ENCODE measurements around the gene ZC3H14.

The ZC3H14 gene

DNA sequence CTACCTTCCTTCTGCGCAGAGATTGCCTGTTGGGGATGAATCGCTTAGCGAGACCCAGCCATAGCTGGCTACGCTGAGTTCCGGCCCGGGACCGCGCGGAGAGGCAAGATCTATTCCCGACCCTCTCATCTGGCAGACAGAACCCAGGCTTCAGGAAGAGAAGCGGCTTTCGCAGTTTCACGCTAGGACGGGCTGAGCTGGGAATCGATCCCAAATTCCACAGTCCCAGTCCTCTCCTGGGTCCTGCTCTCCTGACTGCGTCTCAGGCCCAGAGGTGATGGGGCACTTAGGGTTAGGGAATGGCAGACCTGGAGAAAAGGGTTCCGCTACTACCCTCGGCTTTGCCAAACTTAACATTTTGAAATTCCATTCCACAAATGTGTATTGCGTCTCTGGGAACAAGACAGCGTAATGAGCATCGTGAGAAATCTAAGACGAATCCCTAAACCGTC is 10.8 kb upstream of the ZC3H14 start:
- no peak for DNase-seq

- DNase-seq = no peak
These were observed 10.0 kb upstream of the ZC3H14 start for GRCh38 chr14:88552876-88553275.

DNA sequence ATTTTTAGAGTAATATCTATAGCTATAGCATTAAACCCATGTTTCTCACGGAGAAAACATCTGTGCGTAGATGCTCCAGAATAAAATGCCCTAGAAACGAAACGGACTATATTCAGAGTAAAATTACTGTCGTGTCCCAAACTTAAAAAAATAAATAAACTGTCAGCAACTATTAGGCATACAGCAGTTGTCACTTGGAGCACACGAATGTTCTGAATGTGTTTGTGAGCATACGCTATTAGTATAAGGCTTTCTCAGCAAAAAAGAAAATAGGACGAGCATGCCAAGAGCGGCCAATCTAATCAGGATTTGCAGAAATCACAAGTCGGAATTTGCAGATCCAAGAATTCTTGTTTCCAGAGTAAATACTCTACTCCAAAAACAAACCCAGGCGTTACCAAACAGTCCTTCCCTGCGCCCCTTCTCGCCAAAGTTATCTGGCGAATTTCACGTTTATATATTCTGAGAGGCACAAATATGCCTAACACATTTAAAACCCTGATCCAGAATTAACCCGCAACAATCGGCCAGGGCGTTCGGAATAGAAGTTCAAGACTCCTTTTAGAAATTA is 8.9 kb upstream of the ZC3H14 start:
- DNase-seq = no peak

DNA sequence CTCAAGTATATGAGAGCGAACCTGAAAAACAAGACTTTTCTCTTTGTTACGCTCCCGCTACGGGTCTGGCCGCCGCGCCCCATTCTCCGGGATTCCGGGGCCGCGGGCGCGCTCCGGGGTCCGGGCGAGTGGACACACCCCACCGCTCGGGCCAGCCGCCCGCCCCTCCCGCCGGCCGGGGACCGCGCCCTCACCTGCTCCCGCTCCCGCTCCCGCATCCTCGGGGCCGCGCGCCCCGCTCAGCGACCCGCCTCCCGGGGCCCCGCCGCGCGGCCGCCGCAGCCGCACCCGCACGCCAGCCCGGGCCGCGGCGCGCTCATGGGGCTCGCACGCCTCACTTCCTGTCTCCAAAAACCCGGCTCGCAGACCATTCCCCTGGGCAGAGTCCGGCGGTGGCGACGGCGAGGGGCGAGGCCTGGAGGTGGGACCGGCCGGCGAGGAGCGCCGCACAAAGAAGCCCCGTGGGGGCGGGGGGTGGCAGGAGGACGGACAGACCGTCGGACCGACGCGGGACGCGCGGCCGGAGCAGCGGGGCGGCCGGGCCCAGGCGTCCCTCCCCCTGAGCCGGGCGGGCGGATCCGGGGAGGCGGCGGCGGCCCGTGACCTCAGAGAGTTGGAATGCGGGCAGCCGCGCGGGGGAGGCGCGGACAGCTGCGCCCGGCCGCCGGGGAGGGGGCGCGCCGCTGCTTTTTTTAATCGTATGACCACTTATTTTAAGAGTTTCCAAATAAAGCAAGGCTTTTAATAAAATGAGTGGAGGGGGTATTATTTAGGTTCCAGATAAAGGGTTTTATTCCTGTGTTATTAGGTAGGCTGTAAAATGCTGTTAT is 8.2 kb upstream of the ZC3H14 start, which contains the start of gene PTPN21:
TSS of gene PTPN21 (minus strand) at position 551 of the 830 bp plus-strand sequence. CDS start 4,590 bp downstream, outside the sequence.
- peak in 1 of 5 donors; percentile 9 for DNase-seq

GRCh38 chr14:88556581-88556980 is 6.3 kb upstream of the ZC3H14 start:
- no peak for DNase-seq

DNA sequence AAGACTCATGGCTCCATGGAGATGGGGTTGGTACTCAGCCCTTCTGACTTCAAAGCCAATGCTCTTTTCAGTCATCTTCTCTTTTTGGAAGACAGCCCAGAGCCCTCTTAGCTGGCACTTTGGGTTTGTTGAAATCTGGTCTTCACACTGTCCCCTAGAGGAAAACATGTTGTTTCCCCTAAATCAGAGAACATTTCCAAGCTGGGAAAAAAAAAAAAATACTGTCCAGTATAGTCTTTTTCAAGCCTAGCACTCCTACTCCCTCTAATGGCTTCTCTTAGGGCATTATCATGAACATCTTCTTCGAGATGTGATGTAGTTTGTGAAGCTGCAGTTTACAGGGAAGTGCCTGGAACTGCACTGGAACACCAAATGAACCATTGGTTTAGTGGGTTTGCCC is 3.0 kb upstream of the ZC3H14 start:
- DNase-seq = no peak

- no peak for DNase-seq
These were observed 356 bp upstream of the ZC3H14 start for GRCh38 chr14:88562532-88562830.

- no peak for DNase-seq
These were observed 1.0 kb downstream of the ZC3H14 start for GRCh38 chr14:88563845-88564244.

GRCh38 chr14:88565427-88565826 is 2.6 kb downstream of the ZC3H14 start:
- no peak for DNase-seq

- no peak for DNase-seq
These were observed 5.4 kb downstream of the ZC3H14 start for GRCh38 chr14:88568196-88568595.

DNA sequence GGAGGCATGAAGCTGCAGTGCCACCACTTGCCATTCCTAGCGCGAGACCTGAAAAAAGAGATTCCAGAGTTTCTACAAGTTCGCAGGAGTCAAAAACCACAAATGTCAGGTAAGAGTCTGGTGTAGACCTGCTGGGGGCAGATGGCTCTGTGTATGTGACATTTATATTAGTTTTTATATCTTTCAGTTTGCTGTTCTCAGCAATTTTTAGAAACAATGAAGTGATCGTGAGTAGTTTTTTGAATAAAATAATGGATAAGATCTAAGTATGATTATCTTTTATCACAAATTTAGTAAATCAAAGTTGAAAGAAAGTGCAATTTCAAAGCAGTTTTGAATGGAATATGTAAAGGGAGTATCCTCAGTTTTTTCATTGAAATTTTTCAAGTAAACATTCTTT is 9.3 kb downstream of the ZC3H14 start:
- no peak for DNase-seq

DNA sequence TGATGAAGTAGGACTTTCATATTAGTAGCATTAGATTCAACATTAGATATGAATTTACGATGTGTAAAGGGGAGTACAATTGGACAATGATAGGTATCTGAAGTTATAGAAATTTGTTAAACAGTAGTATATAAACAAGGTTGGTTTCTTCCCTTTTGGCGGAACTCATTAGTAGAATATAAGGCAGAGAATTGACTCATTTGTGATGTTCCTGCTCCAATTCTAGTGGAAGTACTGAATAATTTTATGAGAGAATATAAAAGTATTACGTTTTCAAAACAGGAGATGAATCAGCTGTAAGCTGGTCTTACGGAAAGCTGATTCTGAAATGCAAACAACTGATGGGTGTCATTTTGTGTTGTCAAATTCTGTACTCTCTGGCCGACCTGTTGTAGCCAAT is 13.4 kb downstream of the ZC3H14 start:
- DNase-seq = no peak

DNA sequence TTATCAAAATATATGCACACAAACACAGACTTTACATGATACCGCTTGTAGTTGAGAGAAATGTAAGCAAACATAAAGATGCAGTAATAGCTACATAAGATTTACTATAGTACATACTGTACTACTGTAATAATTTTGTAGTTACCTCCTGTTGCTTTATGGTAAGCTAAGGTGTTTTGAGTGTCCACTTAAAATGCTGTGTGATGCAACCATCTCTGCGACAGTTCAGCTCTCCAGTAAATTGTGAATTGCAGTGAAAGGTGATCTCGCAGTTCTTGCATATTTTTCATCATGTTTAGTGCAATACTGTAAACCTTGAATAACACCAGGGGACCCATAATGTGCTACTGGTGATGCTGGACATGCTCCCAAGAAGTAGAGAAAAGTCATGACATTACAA is 21.6 kb downstream of the ZC3H14 start:
- no peak for DNase-seq

GRCh38 chr14:88588081-88588480 is 25.2 kb downstream of the ZC3H14 start:
- DNase-seq = no peak

- DNase-seq = no peak
These were observed 27.3 kb downstream of the ZC3H14 start for GRCh38 chr14:88590173-88590572.

DNA sequence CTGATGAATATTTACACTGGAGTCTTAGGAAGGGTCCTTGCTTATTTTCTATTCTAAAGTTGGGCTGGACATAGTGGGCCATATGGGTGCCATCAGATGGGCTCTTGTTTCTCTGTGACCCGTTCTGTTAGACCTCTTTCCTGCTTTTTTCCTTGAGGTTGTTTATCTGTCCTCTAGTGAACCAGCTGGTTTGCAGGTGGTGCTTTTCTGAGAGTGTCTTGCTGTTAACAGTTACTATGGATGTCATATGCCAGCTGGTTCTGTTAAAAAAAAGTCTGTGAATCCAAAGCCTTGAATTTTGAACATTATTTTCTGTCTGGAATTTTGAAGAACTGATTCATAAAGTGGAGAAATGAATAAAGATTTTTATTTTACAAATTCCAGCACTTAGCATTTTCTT is 29.2 kb downstream of the ZC3H14 start:
- no peak for DNase-seq

GRCh38 chr14:88597038-88597437 is 34.2 kb downstream of the ZC3H14 start:
- DNase-seq = no peak

DNA sequence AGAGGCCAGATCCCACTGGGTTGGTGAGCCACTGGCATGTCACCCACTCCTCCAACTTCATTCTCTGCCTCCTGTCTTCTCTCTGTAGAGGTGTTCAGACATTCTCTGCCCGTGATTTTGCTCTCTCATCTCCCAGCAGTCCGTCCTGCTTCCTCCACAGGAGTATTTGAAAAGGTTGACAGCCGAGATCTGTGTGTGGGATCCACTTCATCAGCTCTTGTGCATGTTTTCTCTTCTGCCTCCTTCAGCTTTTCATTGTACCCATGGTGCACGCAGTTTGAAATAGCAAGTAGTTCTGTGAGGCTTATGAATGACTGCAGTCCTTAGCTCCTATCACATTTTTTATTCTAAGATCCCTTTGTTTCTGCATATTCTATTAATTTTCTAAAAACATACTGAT is 34.8 kb downstream of the ZC3H14 start:
- no peak for DNase-seq

DNA sequence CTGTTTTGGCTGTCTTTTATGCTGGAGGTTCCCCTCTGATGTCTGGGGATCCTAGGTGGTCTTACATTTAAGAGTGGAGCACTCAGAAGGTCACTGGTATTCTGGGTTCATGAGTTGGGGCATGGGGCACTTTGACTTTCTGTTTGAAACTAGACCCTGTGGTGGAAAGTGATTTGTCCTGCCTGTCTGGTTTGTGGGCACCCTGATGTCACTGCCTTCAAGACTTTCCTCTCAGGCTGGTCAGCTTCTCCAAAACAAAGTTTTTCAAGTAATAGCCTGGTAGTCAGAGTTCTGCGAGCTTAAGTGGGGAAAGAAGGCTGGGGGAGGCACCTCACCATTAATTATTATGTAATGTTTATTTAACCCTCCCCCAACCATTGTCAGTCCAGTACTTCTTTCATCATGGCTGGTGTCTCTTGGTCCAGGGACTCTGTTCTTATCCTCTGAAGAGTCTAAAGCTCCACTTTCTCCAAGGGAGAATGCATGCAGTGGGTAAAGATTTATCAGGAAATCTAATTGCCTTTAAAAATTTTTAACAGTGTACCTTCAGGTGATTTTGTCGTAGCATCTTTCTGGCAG is 35.3 kb downstream of the ZC3H14 start:
- DNase-seq = no peak

DNA sequence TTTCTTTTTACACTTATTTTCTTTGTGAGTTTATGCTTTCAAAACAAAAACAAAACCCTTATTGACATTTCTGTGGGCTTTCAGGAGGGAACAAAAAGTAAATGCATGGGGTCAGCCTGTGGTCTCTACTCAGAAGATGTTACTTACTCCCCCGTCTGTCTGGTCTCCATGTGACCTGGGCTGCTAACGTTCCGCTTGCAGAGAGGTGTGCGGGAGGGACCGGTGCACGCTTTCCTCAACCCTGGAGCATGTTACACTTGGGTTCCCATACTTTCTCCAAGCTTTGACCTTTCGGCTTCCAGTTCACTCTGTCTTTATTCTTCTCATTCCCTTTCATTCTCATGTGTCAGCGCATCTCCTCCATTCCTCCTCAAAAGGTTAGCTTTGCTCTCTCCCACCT is 36.5 kb downstream of the ZC3H14 start:
- no peak for DNase-seq

- peak in 1 of 5 donors; percentile 78 for DNase-seq
These were observed 37.1 kb downstream of the ZC3H14 start for GRCh38 chr14:88599761-88600439.

- DNase-seq = no peak
These were observed 41.4 kb downstream of the ZC3H14 start for GRCh38 chr14:88604212-88604611.

- no peak for DNase-seq
These were observed 42.8 kb downstream of the ZC3H14 start for GRCh38 chr14:88605594-88605993.

GRCh38 chr14:88607829-88608228 is 45.0 kb downstream of the ZC3H14 start:
- DNase-seq = no peak

Measured in T-helper 1 cell (primary cell).